Lower leg skin (tissue), 4 donors: ENCODE data around the gene CACNA1S. TPM values are rescaled to one million over a fixed set of nuclear protein-coding genes. Genes with fewer than 3 reads are reported as not detected.

Experiments
- DNase-seq, 2 donors: peaks; one replicate each; pipeline ENCODE4 v3.0.0-alpha.2; 2019; ENCODE audit warnings: low spot score in 2 of 2
- H3K4me3 ChIP-seq: fragments of 200-600 bp; sonication (generic); 2 replicates; pipeline ENCODE4 v1.5.1; 2017; ENCODE audit warnings: mild to moderate bottlenecking, low read depth; ENCODE audit not compliant: poor library complexity, severe bottlenecking
- POLR2A ChIP-seq, 2 donors: fragments of 450-650 bp; IDR thresholded peaks; one replicate each; pipeline ENCODE4 v1.6.1; 2016 to 2017; ENCODE audit warnings: antibody characterized with exemption in 2 of 2, mild to moderate bottlenecking in 1 of 2, moderate library complexity in 1 of 2
- WGBS, 2 donors: methylation state at CpG; one replicate each; pipeline ENCODE4 v1.1.5; 2018; 5-methylcytosine and 5-hydroxymethylcytosine counted together
- intact Hi-C: fragments of 100-400 bp; cut with DNase I; formaldehyde crosslinking; loops from one replicate; pipeline ENCODE4 v1.15.0; 2023; ENCODE audit warnings: low total_unique reads
- total RNA-seq, 4 donors: library from RNA; depleted of rRNA; stranded (reverse); fragments of >200 nt; gene quantifications; one replicate each; pipeline ENCODE4 v1.1.0, GENCODE V29; 2016
- TF ChIP-seq, protein P1 (sequence below), 3 donors: fragments of 450-650 bp; IDR thresholded peaks; one replicate each; pipeline ENCODE4 v1.5.1; 2016; ENCODE audit warnings: antibody characterized with exemption in 3 of 3, mild to moderate bottlenecking in 3 of 3, moderate library complexity in 2 of 3

Gene CACNA1S
- total RNA-seq, 4 donors from 2014 or later = 0.04 TPM; not detected in 3

DNA sequence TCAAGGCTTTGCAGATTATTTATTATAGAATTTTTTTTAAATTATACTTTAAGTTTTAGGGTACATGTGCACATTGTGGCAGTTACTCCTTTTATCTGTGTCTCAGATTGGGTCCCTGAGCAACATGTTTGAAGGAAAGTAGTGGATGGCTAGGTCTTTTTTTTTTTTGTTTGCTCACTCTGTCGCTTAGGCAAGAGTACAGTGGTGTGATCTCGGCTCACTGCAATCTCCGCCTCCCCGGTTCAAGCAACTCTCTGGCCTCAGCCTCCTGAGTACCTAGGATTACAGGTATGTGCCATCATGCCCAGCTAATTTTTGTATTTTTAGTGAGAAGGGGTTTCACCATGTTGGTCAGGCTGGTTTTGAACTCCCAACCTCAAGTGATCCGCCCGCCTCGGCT is 49.1 kb downstream of the CACNA1S start:
- intact Hi-C loops = no loop called here
- WGBS, 2 donors = 94% methylated on average over 7 of the region's 7 CpGs
- H3K4me3 ChIP-seq = no peak overlapping the region
- TF ChIP-seq, protein P1, sequence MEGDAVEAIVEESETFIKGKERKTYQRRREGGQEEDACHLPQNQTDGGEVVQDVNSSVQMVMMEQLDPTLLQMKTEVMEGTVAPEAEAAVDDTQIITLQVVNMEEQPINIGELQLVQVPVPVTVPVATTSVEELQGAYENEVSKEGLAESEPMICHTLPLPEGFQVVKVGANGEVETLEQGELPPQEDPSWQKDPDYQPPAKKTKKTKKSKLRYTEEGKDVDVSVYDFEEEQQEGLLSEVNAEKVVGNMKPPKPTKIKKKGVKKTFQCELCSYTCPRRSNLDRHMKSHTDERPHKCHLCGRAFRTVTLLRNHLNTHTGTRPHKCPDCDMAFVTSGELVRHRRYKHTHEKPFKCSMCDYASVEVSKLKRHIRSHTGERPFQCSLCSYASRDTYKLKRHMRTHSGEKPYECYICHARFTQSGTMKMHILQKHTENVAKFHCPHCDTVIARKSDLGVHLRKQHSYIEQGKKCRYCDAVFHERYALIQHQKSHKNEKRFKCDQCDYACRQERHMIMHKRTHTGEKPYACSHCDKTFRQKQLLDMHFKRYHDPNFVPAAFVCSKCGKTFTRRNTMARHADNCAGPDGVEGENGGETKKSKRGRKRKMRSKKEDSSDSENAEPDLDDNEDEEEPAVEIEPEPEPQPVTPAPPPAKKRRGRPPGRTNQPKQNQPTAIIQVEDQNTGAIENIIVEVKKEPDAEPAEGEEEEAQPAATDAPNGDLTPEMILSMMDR (IDR thresholded peaks at IDR 0.05) = no peak
- TF ChIP-seq POLR2A (IDR thresholded peaks at IDR 0.05) = no peak
- DNase-seq = no peak

DNA sequence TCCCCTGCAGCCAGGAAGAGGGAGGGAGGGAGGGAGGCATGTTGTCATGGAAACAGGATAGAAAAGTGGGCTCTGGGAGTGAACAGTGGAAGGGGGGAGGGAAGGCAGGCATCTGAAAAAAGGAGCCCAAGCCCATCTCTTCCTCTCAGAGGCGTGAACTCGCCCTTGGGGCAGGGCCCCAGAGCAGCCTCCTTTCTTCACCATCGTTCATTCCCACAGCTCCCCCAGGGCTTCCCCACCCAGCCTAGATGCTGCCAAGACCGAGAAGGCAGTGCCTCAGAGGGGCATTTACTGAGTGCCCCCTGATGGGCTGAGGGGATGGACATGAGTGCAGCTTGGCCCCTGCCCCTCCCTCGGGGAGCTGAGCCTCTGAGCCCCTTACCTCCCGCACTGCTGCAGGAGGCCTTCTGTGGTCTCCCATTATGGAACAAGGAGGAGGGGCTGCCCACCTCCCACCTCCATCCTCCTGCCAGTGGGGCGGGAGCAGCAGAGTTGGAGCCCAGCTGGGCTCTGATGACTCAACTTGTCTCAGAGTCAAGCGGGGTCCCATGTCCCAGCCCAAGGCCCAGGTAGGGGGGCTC is 49.6 kb downstream of the CACNA1S start:
- 59 to 73% methylated on average over 8 of the region's 8 CpGs for WGBS, 2 donors
- no peak for DNase-seq
- H3K4me3 ChIP-seq = no peak overlapping the region
- intact Hi-C loops = no loop called here
- no peak for TF ChIP-seq POLR2A (IDR thresholded peaks at IDR 0.05)
- TF ChIP-seq, protein P1 (IDR thresholded peaks at IDR 0.05) = no peak

DNA sequence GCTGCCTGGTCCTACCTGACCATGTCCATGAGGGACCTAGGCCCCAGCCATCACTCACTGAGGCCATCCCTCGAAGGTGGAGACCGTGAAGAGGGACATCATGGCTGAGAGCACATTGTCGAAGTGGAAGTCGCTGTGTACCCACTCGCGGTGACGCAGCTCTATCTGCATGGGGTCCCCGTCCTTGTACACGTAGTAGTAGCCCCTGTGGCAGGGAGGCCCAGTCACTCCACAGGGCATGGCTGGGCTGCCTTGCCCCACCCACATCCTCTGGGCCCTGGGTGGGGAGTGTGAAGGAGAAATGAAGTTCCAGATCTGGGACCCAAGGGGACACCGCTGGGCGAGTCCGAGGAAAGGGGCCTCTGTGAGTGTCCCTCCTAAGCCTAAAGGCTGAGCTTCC is 50.3 kb downstream of the CACNA1S start:
- no peak overlapping the region for H3K4me3 ChIP-seq
- no peak for DNase-seq
- WGBS, 2 donors = 93 to 96% methylated on average over 11 to 12 of the region's 12 CpGs
- intact Hi-C loops = no loop called here
- TF ChIP-seq POLR2A (IDR thresholded peaks at IDR 0.05) = no peak
- TF ChIP-seq, protein P1 (IDR thresholded peaks at IDR 0.05) = no peak

DNA sequence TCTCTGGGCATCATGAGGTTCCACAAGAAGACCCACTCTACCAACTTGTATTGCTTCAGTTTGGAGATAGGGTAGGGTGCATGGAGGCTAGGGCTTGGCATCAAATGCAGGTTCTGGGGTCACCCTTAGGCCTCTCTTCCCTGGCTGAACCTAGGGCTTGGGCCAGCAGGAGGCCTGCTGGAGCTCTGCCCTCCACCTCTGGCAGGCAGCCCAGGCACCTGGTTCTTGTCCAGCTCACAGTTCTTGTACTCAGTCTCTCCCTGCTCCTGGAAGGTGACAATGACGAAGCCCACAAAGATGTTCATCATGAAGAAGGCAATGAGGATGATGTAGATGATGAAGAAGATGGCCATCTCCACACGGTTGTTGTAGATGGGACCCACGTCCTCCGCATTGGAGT is 51.2 kb downstream of the CACNA1S start:
- no peak for DNase-seq
- no peak overlapping the region for H3K4me3 ChIP-seq
- intact Hi-C loops = no loop called here
- no peak for TF ChIP-seq POLR2A (IDR thresholded peaks at IDR 0.05)
- TF ChIP-seq, protein P1 (IDR thresholded peaks at IDR 0.05) = no peak
- 94 to 97% methylated on average over 4 of the region's 4 CpGs for WGBS, 2 donors

DNA sequence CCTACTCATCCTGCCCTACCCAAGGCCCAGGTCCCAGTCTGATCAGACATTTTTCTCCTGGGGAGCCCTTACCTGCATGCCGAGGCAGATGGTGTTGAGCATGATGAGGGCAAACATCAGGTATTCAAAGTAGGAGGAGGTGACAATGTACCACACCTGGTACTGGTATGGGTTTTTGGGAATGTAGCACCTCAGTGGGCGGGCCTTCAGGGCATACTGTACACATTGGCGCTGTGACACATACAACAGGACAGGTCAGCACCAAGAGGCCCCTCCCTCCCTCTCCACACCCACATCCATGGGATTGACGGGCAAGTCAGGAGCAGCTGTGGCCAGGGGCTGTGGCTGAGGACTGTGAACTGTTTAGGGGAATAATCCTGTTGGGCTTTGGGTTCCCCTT is 51.6 kb downstream of the CACNA1S start:
- TF ChIP-seq, protein P1 (IDR thresholded peaks at IDR 0.05) = no peak
- TF ChIP-seq POLR2A (IDR thresholded peaks at IDR 0.05) = no peak
- no peak overlapping the region for H3K4me3 ChIP-seq
- intact Hi-C loops = no loop called here
- no peak for DNase-seq
- WGBS, 2 donors = 69 to 74% methylated on average over 4 of the region's 4 CpGs
